LoVo (cell line): ENCODE data around the gene MOCS3.
A peak's percentile ranks its signal among the peaks of the same experiment; 100 is the strongest.
"Not testable (repeated sequence)": the region's sequence is repeated elsewhere in the genome, so short reads cannot be mapped to it uniquely, and the experiment has no call there.

Experiments
- DNase-seq: peaks from one replicate; pipeline ENCODE4 v3.0.0-alpha.2; 2016; ENCODE audit warnings: low spot score

MOCS3 gene

DNA sequence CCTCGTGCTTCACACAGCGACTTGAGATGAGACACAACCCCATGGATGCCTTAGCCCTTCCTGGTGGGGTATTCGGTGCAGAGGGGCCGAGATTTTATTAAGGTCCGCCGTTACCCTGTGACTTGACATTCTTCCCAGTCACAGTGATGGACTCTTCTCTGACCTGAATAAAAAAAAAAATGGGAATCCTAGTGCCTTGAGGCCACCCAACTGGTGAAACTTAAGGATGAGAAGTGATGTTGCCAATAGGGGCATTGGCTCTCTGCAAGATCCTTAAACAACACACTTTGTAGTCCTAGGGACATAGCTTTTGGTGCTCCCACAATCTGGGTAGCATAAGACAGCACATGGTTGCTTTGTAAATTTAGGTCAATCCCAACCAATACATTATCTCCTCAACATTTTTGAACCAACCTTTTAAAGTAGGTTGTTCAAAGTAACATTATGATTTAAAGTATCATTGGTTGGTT, 26.6 kb upstream of the MOCS3 start:
- DNase-seq, result peak; percentile 1

DNA sequence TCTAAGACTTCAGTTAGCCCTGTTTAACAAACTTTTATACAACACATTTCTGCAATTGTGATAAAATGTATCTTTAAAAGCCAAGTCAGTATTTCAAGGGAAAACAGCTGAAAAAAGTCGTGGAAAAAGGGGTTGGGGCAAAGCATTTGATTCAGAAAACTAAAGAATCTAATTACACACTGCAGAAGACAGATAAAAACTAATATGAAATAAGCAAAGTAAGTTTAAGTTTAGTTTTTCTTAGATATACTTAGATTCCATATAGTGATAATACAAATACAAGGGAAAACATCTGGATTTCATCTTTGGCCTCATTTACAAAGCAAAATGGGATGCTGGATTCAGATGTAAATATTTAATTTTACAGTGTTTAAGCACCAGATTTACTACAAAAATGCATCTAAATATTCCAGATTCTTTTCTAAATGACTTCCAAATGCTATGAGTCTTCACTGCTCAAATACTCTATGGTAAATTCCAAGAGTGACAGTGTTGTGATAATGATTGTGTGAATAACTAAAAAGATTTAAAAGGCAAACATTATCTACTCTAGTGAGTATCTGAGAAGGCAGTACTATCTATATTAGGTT, 25.8 kb upstream of the MOCS3 start:
- no peak for DNase-seq

DNA sequence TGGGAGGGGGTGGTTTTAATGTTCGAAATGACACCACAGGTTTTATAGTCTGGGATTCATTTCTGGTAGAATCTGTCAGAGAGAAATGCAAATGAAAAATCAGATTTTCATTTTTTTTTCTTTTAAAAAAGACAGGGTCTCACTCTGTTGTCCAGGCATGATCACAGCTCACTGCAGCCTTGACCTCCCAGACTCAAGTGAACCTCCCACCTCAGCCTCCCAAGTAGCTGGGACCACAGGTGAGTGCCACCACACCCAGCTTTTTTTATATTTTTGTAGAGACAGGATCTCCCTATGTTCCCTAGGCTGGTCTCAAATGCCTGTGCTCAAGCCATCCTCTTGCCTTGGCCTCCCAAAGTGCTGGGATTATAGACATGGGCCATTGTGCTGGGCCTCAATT, 25.0 kb upstream of the MOCS3 start:
- DNase-seq, result no peak

DNA sequence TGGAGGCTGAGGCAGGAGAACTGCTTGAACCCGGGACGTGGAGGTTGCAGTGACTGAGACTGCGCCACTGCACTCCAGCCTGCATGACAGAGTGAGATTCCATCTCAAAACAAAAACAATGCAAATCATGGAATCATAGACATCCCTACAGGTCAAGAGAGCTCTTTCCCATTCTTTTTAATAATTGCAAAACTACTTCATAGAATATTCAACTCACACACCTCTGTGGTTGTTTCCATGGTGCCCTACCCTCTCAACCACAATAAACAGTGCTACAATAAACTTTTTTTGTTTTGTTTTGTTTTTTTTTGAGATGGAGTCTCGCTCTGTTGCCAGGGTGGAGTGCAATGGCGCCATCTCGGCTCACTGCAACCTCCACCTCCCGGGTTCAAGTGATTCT, 15.5 kb upstream of the MOCS3 start:
- DNase-seq, result no peak

DNA sequence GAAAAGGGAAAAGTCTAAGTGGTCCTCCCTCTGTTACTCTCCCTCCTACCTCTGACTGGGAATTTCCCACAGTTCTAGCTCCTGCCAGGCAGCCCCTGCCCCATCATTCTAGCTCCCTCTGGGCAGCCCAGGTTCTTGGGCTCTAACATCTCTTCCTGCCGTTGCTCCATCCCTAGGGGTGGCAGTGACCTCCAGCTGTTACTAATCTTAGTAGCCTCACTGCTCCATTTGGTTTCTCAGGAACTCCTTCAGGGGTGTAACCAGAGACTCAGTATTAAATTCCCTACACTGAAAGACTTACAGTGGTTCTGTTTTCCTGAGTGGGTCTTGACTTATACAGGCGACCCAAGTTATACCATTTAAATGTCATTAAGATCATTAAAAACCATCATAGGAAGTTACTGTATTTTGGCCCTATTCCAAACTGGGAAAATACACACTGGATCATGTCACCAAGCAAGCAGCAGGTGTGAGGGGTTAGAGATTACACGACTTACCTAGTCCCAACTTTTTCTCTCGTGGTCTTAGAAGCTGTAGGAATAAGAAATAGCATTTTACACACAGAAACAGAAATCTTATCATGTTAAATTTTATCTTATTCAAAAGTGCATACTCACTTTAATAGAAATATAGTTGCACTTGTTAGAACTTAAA, 10.4 kb upstream of the MOCS3 start:
- DNase-seq, result no peak

DNA sequence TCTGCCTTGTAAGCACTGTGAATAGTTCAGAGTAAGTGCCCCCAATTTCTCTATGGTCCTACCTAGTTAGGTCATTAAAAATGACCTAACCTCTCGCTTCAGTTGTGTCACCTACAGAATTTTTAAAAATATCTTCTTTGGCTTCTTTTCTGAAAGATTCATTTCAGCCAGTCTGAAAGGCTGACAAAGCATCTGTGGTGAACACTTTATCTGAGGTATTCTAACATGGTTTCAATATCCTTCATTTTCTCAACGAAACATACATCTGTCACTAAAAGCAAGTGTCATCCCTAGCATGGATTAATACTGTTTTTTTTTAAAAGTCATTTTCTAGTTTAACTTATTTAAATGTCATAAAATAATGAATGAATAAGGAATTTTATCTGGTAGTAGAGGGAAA, 5.4 kb upstream of the MOCS3 start:
- DNase-seq, result no peak

DNA sequence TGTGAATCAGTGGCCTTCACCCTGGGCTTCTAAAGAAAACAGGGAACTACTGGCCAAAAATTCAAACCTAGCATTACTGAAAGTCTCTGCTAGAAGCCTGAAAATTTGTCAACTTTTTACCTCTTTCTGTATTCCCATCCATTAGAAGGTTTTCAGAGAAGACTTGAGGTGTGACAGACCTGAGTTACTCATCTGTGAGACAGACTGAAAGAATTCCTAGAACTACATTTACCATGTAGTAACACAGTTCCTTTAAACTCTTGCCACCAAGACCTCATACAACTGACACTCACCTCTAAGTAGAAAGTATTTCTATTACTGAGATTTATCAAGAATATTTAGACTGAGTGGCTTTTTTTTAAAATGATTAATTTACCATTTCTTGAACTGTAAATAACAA, 4.8 kb upstream of the MOCS3 start:
- DNase-seq, result no peak

DNA sequence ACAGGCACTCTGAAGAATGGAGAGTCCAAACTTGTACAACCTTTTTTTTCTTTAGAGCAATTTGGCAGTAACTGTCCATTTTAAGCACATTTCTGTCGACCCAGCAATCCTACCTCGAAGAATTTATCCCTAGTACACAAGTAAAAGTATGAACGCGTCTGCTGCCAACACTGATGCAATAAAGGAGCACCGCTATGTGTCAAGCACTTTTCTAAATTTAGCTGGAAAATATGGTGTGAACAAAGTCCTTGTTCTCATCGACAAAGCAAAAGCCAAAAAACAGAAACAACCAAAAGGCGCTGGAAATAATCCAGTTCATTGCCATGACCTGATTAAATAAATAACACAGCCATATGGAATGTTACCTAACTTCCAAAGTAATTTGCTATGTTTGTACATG, 1.3 kb upstream of the MOCS3 start:
- DNase-seq, result peak; percentile 8

DNA sequence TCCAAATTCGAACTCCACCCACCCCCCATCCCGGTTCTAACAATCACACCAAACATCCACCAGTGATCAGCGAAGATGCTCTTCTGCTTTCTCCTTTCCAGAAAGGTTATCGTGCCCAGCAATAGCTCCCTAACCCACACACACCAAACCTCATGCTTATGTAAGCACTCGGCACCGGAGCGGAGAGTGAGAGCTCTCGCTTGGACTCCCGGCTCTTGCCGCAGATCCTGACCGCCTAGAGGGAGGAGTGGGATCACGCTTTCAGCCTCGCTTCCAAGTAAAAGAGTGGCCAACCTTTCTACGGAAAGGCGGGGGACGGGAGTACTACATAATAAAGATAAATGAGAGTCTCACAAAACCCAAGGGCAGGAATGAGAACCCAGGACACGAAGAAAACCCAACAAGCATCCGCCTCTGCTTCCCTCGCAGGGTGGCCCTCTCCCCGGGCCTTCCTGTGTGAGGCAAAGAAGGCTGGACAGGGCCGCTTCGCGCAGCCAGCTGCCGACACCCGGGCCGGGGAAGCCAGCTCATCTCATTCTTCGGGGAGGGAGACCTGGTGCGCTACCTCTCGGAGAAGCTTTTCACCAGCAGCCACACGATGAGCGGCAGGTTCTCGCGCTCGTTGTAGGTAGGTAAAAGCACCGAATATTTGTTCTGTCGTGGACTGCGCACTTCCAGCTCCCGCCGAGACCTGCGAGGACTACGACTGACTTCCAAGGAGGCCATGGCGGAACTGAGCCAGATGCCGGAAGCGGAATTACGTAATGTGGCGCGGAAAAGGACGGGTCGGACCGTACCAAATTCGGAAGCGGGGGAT, 612 bp upstream of the MOCS3 start, which contains the start of gene DPM1:
Gene DPM1, minus strand, starts transcription at position 735 of the 817 bp plus-strand sequence. Its CDS starts 9 bp downstream, at position 726.
- peak; percentile 91 for DNase-seq

DNA sequence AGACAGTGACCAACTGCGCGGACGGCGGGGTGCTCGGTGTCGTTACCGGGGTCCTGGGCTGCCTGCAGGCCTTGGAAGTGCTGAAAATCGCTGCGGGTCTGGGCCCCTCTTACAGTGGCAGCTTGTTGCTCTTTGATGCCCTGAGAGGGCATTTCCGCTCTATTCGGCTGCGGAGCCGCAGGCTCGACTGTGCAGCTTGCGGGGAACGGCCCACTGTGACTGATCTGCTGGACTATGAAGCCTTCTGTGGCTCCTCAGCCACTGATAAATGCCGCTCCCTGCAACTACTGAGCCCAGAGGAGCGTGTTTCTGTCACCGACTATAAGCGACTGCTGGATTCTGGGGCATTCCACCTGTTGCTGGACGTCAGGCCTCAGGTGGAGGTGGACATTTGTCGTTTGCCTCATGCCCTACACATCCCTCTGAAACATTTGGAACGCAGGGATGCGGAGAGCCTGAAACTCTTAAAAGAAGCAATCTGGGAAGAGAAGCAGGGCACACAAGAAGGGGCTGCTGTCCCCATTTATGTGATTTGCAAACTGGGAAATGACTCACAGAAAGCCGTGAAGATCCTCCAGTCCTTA, 1.0 kb downstream of the MOCS3 start:
- DNase-seq, result no peak

DNA sequence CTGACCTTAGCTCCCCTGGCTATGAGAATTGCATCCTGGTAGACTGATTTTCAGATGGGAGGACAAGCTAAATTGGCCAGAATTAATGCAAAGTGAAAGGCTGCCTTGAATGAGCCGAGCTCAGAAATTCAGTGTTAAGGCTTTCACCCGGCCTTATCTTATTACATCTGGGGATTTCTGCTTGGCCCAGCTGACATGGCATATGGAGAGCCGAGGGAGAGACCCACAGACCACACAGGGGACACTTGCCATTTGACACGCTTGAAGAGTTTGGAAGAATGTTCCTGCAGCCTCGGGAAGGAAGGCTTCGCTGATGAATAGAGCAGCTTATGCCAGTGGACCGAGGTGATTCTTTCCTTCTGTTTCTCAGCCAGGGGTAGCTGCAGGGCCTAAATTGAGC, 9.0 kb downstream of the MOCS3 start:
- DNase-seq, result no peak

DNA sequence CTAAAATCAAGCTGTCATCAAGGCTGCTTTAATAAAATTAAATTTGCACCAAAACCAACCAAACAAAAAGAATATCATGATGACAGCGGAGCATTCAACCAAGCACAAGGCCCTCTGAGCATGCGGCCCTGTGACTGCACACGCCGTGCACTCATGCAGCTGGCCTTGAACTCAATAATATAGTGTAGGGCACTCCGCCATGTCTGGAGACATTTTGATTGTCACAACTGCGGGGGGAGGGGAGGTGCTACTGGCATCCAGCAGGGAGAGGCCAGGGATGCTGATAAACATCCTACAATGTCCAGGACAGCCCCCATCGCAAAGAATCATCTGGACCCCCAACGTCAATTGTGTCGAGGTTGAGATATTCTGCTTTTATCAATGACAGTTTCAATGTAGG, 9.7 kb downstream of the MOCS3 start:
- DNase-seq, result no peak

DNA sequence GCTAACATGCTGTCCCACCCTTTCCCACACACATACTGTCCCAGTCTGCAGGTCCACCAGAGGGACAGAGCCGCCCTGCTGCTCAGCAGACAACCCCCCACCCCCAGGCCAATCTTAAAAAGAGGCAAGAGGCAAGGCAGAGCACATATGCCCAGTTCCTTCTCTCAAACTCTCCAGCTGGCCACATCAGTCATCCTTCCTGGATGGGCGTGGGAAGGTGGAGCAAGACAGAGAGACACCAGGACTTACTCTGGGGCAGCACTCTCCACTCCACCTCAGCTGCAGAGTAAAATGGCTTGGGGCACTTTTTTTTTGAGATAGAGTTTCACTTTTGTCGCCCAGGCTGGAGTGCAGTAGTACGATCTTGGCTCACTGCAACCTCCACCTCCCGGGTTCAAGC, 10.8 kb downstream of the MOCS3 start:
- DNase-seq, result no peak

DNA sequence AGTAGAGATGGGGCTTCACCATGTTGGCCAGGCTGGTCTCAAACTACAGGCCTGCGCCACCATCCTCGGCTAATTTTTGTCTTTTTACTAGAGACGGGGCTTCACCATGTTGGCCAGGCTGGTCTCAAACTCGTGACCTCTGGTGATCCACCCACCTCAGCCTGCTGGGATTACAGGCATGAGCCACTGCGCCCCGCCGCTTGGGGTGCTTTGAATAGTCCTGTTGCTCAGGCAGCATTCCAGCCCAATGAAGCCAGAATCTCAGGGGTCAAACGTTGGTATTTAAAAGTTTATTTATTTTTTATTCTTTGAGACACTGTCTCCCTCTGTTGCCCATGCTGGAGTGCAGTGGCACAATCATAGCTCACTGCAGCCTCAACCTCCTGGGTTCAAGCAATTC, 11.3 kb downstream of the MOCS3 start:
- DNase-seq, result no peak

DNA sequence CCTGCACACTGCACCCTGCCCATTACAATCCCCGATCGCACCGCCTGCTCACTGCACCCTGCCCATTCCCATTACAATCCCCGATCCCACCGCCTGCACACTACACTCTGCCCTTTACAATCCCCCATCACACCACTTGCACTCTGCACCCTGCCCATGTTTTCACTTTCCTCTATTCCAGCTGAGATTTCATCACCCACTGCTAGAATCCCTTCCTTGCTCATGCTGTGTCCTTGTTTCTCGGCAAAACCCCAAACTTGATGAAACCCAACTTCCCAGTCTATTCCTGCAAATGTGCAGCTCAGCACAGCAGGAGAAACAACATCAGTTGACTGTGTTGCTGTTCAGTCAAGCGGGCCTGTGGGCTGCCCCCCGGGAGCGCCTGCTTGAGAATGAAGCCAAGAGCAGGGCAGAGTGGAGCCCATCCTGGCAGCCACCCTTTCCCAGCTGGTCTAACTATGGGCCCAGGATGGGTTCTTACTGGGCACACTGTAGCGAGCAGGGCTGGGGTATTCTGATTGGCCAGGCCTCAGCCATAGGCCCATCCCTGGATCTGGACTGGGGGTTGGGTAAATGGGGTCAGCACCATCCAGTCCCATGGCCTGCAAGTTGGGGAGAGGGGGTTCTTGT, 17.2 kb downstream of the MOCS3 start:
- no peak for DNase-seq

DNA sequence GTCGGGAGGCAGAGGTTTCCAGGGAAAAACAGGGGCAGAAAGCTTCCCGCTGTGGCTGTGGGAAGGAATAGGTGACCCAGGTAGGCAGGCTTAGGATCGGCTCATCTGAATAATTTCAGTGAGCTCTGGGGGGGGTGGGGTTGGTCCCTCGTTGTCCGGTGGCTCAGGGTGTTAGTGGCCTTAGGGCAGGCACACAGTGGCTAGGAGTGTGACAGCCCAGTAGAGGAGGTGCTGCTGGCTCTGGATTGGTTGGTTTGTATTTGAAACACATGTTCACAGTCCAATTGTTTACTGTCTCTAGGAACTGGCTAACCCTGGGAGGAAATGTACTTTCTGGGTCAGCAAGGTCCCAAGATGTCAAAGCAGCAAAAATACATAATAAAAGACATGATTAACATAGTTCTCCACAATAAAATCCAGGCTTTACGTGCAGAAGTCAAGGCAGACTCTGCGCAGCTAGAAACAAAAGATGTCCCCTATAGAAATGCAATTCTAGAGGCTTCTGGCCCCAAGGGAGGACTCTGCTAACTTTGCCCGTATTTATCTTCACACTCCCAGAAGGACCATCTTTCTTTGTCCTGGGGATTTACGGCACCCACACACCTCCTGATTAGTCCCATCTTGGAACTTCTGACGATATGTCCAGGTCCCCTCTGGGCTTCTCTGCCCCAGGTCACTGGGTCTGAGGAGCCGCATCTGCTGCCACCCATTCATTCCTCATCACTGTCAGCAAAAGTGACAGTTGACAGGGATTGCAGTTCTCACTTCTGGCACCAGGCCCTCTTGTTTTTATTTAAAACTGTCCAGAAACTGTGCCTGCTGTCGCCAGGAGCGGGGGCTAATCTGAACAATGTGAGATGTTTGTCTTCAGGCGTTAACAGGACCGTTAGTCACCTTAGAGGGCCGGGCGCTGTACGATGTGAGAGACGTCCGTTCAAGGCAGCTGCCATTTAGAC, 18.7 kb downstream of the MOCS3 start:
- DNase-seq, result no peak

DNA sequence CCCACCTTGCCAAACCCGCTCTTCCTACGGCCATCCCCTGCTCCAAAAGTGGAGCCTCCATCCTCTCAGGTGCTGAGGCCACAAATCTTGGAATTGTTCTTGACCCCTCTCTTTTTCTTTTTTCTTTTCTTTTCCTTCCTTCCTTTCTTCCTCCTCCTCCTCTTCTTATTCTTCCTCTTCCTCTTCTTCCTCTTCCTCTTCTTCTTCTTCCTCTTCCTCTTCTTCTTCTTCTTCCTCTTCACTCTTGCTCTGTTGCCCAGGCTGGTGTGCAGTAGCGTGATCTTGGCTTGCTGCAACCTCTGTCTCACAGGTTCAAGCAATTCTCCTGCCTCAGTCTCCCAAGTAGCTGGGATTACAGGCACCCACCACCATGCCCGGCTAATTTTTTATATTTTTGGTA, 19.9 kb downstream of the MOCS3 start:
- DNase-seq, result not testable (repeated sequence)

DNA sequence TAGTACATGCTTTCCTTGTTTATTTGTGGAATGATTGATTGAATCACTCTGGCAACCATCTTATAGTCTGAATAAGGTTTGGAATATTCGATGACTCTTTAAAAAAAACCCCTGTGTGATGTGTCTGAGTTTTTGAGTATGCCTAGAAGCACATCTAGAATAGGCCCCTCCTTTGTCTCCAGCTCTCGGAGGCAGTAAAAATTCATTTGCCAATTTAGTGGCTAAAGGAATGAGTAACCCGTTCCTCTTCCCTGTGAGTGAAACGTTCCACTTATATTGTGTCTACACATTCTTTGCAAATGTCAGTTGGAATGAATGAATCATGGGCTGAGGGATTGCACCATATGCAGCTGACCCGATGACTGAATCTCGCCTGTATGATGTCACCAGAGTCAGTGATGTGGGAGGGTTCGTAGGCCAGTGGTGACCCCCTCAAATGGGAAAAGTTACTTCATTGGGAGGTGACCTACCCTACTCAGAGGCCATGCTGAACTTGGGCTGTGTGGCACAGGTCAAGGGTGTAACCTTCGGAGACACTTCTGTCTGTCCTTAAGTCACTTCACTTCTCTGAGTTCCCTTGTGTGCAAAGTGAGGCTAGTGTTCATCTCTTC, 21.6 kb downstream of the MOCS3 start:
- DNase-seq, result no peak

DNA sequence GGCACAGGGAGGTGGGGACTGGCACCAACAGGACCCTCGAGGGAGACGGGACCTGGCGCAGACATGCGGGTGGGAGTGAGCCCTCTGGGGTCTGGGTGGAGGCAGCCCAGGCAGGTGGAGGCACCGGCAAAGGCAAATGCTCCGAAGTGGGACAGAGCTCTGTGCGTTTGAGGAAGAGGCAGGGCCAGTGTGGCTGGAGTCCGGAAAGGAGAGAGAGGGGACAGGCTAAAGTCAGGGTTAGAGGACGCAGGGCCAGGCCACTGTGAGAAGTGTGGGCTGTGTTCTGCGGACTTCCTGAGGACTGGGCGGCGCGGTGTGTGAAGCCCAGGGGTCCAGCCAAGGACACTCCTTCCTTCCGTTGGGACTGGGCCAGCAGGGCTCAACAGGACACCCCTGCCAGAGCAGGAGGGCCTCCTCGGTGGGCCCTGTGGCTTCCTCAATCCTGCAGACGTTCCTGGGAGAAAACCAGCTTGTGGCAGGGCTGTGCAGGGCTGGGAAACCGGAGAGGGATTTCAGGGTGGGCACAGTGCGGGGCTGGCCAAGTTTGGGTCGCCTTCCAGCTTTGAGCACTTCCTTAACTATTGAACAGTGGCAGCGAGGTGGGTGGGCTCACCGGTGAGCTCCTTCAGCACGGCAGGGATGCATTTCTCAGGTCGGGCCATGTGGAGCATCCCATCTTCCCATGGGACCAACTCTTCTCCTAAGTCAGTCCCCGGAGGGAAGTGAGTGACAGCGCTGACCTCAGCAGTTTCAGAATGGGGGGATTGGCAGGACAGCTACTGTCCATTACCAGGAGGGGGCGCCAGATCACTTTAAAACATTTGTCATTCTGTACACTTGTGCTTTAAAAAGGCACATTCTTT, 22.5 kb downstream of the MOCS3 start:
- DNase-seq, result peak; percentile 56

DNA sequence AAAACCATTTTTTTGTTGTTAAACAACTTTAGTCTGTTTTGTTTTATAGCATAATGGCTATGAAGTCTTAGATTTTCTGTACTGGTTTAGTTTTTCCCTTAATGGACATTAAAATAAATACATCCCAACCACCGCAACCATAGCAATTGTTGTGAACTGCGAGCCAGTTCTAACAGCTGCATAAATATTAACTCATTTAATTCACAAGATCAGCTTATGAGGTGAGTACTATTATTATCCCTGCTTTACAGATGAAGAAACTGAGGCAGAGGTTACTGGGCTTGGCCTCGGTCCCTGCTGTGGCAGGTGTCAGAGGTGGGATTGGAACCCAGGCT, 23.1 kb downstream of the MOCS3 start:
- DNase-seq, result no peak
